ENCODE measurements around the gene MACROD2. TPM values are rescaled to one million over a fixed set of nuclear protein-coding genes. Genes with fewer than 3 reads are reported as not detected.

Gene MACROD2
- total and polyA plus RNA-seq, 2 experiments from 2014 or later: 2.8 to 4.3 TPM

- TF ChIP-seq JUNB (IDR thresholded peaks at IDR 0.05; ENCODE audit: unreplicated experiment): no peak
- TF ChIP-seq ZNF331 (CRISPR knock-in tag; IDR thresholded peaks at IDR 0.05; ENCODE audit: low read depth): no peak
- TF ChIP-seq, protein P1, sequence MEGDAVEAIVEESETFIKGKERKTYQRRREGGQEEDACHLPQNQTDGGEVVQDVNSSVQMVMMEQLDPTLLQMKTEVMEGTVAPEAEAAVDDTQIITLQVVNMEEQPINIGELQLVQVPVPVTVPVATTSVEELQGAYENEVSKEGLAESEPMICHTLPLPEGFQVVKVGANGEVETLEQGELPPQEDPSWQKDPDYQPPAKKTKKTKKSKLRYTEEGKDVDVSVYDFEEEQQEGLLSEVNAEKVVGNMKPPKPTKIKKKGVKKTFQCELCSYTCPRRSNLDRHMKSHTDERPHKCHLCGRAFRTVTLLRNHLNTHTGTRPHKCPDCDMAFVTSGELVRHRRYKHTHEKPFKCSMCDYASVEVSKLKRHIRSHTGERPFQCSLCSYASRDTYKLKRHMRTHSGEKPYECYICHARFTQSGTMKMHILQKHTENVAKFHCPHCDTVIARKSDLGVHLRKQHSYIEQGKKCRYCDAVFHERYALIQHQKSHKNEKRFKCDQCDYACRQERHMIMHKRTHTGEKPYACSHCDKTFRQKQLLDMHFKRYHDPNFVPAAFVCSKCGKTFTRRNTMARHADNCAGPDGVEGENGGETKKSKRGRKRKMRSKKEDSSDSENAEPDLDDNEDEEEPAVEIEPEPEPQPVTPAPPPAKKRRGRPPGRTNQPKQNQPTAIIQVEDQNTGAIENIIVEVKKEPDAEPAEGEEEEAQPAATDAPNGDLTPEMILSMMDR (conservative IDR thresholded peaks at IDR 0.05; ENCODE audit: low read depth in 2 of 2): no peak
- TF ChIP-seq ZNF114 (CRISPR knock-in tag; IDR thresholded peaks at IDR 0.05): no peak
- no peak for TF ChIP-seq NANOG (IDR thresholded peaks at IDR 0.05; ENCODE audit: borderline replicate concordance)
- TF ChIP-seq, protein P2, sequence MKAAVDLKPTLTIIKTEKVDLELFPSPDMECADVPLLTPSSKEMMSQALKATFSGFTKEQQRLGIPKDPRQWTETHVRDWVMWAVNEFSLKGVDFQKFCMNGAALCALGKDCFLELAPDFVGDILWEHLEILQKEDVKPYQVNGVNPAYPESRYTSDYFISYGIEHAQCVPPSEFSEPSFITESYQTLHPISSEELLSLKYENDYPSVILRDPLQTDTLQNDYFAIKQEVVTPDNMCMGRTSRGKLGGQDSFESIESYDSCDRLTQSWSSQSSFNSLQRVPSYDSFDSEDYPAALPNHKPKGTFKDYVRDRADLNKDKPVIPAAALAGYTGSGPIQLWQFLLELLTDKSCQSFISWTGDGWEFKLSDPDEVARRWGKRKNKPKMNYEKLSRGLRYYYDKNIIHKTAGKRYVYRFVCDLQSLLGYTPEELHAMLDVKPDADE (IDR thresholded peaks at IDR 0.05): no peak
- TF ChIP-seq EZH2 (IDR thresholded peaks at IDR 0.05; ENCODE audit: low read depth, unreplicated experiment): no peak
Observed at GRCh38 chr20:15176929-15177328, 1181.6 kb downstream of the MACROD2 start (continued).

DNA sequence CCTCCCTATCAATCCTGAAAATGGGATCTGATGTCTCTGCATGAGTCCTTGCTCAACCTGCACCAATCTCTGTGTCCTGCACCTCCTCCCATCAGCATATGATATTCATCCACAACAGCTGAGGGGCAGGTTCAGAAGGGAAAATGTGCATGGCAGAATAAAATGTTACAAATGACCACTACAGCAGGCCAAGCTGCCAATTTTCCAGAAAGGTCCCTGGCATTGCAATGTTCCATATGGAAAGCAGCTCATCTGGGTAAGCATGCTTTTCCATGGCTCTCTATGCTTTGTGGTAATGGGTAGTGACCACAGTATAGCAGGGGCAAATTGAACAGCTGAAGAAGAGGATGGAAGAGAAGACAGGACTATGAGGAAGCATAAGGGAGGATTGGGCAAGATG lies 1183.3 kb downstream of the MACROD2 start:
- Histone ChIP-seq H3K36me3 (ENCODE audit: insufficient read depth) (no peaks in the 10 kb centered on the region), H3F3A (replicated peaks; ENCODE audit: low read depth) (no peaks in the 10 kb centered on the region), H3K27ac (ENCODE audit: low read depth) (no peak overlapping the region), H2AFZ (no peak overlapping the region), H3K27me3 (ENCODE audit: insufficient read depth) (no peaks in the 10 kb centered on the region), H3K4me3 (no peak overlapping the region), H3K4me1 (ENCODE audit: insufficient read depth) (no peaks in the 10 kb centered on the region), H3K79me2 (replicated peaks; ENCODE audit: insufficient read depth) (no peaks in the 10 kb centered on the region), H3K4me2 (no peak overlapping the region), H3K9me2 (ENCODE audit: insufficient read depth) (no peaks in the 10 kb centered on the region), H4K20me1 (replicated peaks; ENCODE audit: insufficient read depth) (no peaks in the 10 kb centered on the region)
- DNase-seq (ENCODE audit: low spot score) (no peak), ATAC-seq (no peak)
- Mint-ChIP-seq H3K36me3 (ENCODE audit: low read depth) (peaks cover 9% of the 10 kb centered on the region; the same call in 2 of the 3 replicates), H3K4me1 (no peaks in the 10 kb centered on the region), H3K9me3 (peaks cover 17% of the 10 kb centered on the region), H3K4me3 (no peak overlapping the region), H3K27me3 (ENCODE audit: insufficient read depth, low read depth, poor library complexity) (no peaks in the 10 kb centered on the region), H3K27ac (no peak overlapping the region)
- no peak for TF ChIP-seq NANOG (IDR thresholded peaks at IDR 0.05; ENCODE audit: borderline replicate concordance)
- TF ChIP-seq, protein P3, sequence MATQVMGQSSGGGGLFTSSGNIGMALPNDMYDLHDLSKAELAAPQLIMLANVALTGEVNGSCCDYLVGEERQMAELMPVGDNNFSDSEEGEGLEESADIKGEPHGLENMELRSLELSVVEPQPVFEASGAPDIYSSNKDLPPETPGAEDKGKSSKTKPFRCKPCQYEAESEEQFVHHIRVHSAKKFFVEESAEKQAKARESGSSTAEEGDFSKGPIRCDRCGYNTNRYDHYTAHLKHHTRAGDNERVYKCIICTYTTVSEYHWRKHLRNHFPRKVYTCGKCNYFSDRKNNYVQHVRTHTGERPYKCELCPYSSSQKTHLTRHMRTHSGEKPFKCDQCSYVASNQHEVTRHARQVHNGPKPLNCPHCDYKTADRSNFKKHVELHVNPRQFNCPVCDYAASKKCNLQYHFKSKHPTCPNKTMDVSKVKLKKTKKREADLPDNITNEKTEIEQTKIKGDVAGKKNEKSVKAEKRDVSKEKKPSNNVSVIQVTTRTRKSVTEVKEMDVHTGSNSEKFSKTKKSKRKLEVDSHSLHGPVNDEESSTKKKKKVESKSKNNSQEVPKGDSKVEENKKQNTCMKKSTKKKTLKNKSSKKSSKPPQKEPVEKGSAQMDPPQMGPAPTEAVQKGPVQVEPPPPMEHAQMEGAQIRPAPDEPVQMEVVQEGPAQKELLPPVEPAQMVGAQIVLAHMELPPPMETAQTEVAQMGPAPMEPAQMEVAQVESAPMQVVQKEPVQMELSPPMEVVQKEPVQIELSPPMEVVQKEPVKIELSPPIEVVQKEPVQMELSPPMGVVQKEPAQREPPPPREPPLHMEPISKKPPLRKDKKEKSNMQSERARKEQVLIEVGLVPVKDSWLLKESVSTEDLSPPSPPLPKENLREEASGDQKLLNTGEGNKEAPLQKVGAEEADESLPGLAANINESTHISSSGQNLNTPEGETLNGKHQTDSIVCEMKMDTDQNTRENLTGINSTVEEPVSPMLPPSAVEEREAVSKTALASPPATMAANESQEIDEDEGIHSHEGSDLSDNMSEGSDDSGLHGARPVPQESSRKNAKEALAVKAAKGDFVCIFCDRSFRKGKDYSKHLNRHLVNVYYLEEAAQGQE (IDR thresholded peaks at IDR 0.05; ENCODE audit: unreplicated experiment): no peak
- no peak for TF ChIP-seq EZH2 (IDR thresholded peaks at IDR 0.05; ENCODE audit: low read depth, unreplicated experiment)
- no peak for TF ChIP-seq EZH2phosphoT487 (IDR thresholded peaks at IDR 0.05; ENCODE audit: unreplicated experiment)

All from GM23338 (cell line).